GM23338 (cell line): ENCODE measurements around the gene AP1S3. TPM values are rescaled to one million over a fixed set of nuclear protein-coding genes. Genes with fewer than 3 reads are reported as not detected.

ENCODE experiments used
- ATAC-seq: fragments of 200-7000 bp; cut with Tn5 transposase; 3 replicates; pipeline ENCODE4 v1.9.1; 2020
- DNase-seq: peaks from one replicate; pipeline ENCODE4 v3.0.0-alpha.2; 2015; ENCODE audit warnings: low spot score
- H2AFZ ChIP-seq: fragments of 200-600 bp; sonication (generic); 2 replicates; pipeline ENCODE4 v1.8.0; 2016; ENCODE audit warnings: antibody characterized with exemption, mild to moderate bottlenecking, moderate library complexity
- H3F3A ChIP-seq: fragments of 200-600 bp; sonication (generic); replicated peaks from 2 replicates; pipeline ENCODE4 v1.8.0; 2017; ENCODE audit warnings: antibody characterized with exemption, mixed run types, low read depth
- H3K27ac ChIP-seq: fragments of 200-600 bp; sonication (generic); 2 replicates; pipeline ENCODE4 v1.6.1; 2016; ENCODE audit warnings: low read depth
- H3K27me3 ChIP-seq: fragments of 200-600 bp; sonication (generic); 2 replicates; pipeline ENCODE4 v1.8.0; 2016; ENCODE audit warnings: mild to moderate bottlenecking, mixed run types, moderate library complexity; ENCODE audit not compliant: insufficient read depth
- H3K36me3 ChIP-seq: fragments of 200-600 bp; sonication (generic); 2 replicates; pipeline ENCODE4 v1.8.0; 2016; ENCODE audit warnings: mild to moderate bottlenecking; ENCODE audit not compliant: insufficient read depth
- H3K4me1 ChIP-seq: fragments of 200-600 bp; sonication (generic); 2 replicates; pipeline ENCODE4 v1.8.0; 2016; ENCODE audit warnings: mild to moderate bottlenecking, moderate library complexity; ENCODE audit not compliant: insufficient read depth
- H3K4me2 ChIP-seq: fragments of 200-600 bp; sonication (generic); 2 replicates; pipeline ENCODE4 v1.7.1; 2017; ENCODE audit warnings: mixed run types
- H3K4me3 ChIP-seq: fragments of 200-600 bp; sonication (generic); 2 replicates; pipeline ENCODE4 v1.6.1; 2016; ENCODE audit warnings: mixed run types
- H3K79me2 ChIP-seq: fragments of 200-600 bp; sonication (generic); replicated peaks from 2 replicates; pipeline ENCODE4 v1.8.0; 2017; ENCODE audit warnings: mild to moderate bottlenecking; ENCODE audit not compliant: insufficient read depth
- H3K9me2 ChIP-seq: fragments of 200-600 bp; sonication (generic); 2 replicates; pipeline ENCODE4 v1.8.0; 2017; ENCODE audit not compliant: insufficient read depth
- H4K20me1 ChIP-seq: fragments of 200-600 bp; sonication (generic); replicated peaks from 2 replicates; pipeline ENCODE4 v1.8.0; 2017; ENCODE audit warnings: mild to moderate bottlenecking; ENCODE audit not compliant: insufficient read depth
- H3K27ac Mint-ChIP-seq: 2 replicates; pipeline ENCODE4 v1.8.0; 2020; ENCODE audit warnings: inconsistent platforms, mild to moderate bottlenecking, moderate library complexity, mixed read lengths
- H3K27me3 Mint-ChIP-seq: 3 replicates; pipeline ENCODE4 v1.8.0; 2022; ENCODE audit warnings: low read depth, mild to moderate bottlenecking, moderate library complexity, mixed read lengths, inconsistent platforms; ENCODE audit not compliant: insufficient read depth, poor library complexity
- H3K36me3 Mint-ChIP-seq: 3 replicates; pipeline ENCODE4 v1.8.0; 2021; ENCODE audit warnings: low read depth, mild to moderate bottlenecking, inconsistent platforms, moderate library complexity, mixed read lengths
- H3K4me1 Mint-ChIP-seq: 3 replicates; pipeline ENCODE4 v1.8.0; 2020; ENCODE audit warnings: mild to moderate bottlenecking, inconsistent platforms, mixed read lengths
- H3K4me3 Mint-ChIP-seq: 3 replicates; pipeline ENCODE4 v1.8.0; 2021; ENCODE audit warnings: moderate library complexity, mild to moderate bottlenecking, inconsistent platforms, mixed read lengths
- H3K9me3 Mint-ChIP-seq: 3 replicates; pipeline ENCODE4 v1.8.0; 2020; ENCODE audit warnings: moderate library complexity, mild to moderate bottlenecking, inconsistent platforms, mixed read lengths
- CTCF ChIP-seq, 2 experiments: fragments of 200-600 bp in 1 of 2; sonication (generic) in 1 of 2; conservative IDR thresholded peaks; 2 replicates each; pipeline versions ENCODE4 v1.5.1 to v1.6.1; 2016 to 2017; ENCODE audit warnings: antibody characterized with exemption in 2 of 2, low read depth in 2 of 2, mild to moderate bottlenecking in 2 of 2, moderate library complexity in 1 of 2
- ETS1 ChIP-seq: IDR thresholded peaks from 2 replicates; pipeline ENCODE4 v1.6.1; 2016; ENCODE audit warnings: antibody characterized with exemption
- EZH2 ChIP-seq: fragments of 200-600 bp; sonication (generic); IDR thresholded peaks from one replicate; pipeline ENCODE4 v1.8.0; 2017; ENCODE audit warnings: antibody characterized with exemption, mild to moderate bottlenecking, low read depth; ENCODE audit not compliant: unreplicated experiment
- EZH2phosphoT487 ChIP-seq: fragments of 200-600 bp; sonication (generic); IDR thresholded peaks from one replicate; pipeline ENCODE4 v1.8.1; 2018; ENCODE audit warnings: antibody characterized with exemption; ENCODE audit not compliant: unreplicated experiment
- JUNB ChIP-seq: IDR thresholded peaks from one replicate; pipeline ENCODE4 v1.6.1; 2016; ENCODE audit warnings: antibody characterized with exemption; ENCODE audit not compliant: unreplicated experiment
- NANOG ChIP-seq: IDR thresholded peaks from 2 replicates; pipeline ENCODE4 v1.6.1; 2016; ENCODE audit warnings: antibody characterized with exemption, borderline replicate concordance
- STAT1 ChIP-seq: IDR thresholded peaks from one replicate; pipeline ENCODE4 v1.6.1; 2016; ENCODE audit warnings: antibody characterized with exemption; ENCODE audit not compliant: unreplicated experiment
- ZNF331 ChIP-seq: fragments of 250-450 bp; sonication (Bioruptor Pico); IDR thresholded peaks from 2 replicates; pipeline ENCODE4 v1.5.0; 2020; ENCODE audit warnings: low read depth, mild to moderate bottlenecking, moderate library complexity
- polyA plus RNA-seq: library from polyadenylated mRNA; unstranded; fragments of >200 nt; fragmentation: Nextera tagmentation; extraction: Ambion mirVana; gene quantifications from 2 replicates; pipeline ENCODE4 v1.2.1, GENCODE V29; 2016
- total RNA-seq: library from RNA; depleted of rRNA; stranded (reverse); fragments of >200 nt; shearing (Covaris generic); gene quantifications from 2 replicates; pipeline ENCODE4 v1.2.3, GENCODE V29; 2014
- TF ChIP-seq, protein P1 (sequence below): fragments of 250-450 bp; sonication (Bioruptor Pico); IDR thresholded peaks from 2 replicates; pipeline ENCODE4 v1.5.0; 2020; ENCODE audit warnings: mild to moderate bottlenecking, moderate library complexity

AP1S3 gene
- total and polyA plus RNA-seq, 2 experiments from 2014 or later, result 8.8 to 25.5 TPM

- no peak for DNase-seq
- Mint-ChIP-seq H3K27me3 (no peaks in the 10 kb centered on the region), H3K36me3 (peaks cover 76% of the 10 kb centered on the region), H3K4me1 (no peaks in the 10 kb centered on the region; the same call in 2 of the 3 replicates), H3K27ac (no peak overlapping the region), H3K4me3 (no peak overlapping the region), H3K9me3 (no peaks in the 10 kb centered on the region)
- TF ChIP-seq ETS1 (no peak), JUNB (no peak), CTCF (conservative IDR thresholded peaks at IDR 0.05; ENCODE audit: low read depth in 2 of 2) (no peak), STAT1 (no peak), ZNF331 (CRISPR knock-in tag) (no peak), EZH2phosphoT487 (no peak), EZH2 (no peak), NANOG (no peak)
- TF ChIP-seq, protein P1, sequence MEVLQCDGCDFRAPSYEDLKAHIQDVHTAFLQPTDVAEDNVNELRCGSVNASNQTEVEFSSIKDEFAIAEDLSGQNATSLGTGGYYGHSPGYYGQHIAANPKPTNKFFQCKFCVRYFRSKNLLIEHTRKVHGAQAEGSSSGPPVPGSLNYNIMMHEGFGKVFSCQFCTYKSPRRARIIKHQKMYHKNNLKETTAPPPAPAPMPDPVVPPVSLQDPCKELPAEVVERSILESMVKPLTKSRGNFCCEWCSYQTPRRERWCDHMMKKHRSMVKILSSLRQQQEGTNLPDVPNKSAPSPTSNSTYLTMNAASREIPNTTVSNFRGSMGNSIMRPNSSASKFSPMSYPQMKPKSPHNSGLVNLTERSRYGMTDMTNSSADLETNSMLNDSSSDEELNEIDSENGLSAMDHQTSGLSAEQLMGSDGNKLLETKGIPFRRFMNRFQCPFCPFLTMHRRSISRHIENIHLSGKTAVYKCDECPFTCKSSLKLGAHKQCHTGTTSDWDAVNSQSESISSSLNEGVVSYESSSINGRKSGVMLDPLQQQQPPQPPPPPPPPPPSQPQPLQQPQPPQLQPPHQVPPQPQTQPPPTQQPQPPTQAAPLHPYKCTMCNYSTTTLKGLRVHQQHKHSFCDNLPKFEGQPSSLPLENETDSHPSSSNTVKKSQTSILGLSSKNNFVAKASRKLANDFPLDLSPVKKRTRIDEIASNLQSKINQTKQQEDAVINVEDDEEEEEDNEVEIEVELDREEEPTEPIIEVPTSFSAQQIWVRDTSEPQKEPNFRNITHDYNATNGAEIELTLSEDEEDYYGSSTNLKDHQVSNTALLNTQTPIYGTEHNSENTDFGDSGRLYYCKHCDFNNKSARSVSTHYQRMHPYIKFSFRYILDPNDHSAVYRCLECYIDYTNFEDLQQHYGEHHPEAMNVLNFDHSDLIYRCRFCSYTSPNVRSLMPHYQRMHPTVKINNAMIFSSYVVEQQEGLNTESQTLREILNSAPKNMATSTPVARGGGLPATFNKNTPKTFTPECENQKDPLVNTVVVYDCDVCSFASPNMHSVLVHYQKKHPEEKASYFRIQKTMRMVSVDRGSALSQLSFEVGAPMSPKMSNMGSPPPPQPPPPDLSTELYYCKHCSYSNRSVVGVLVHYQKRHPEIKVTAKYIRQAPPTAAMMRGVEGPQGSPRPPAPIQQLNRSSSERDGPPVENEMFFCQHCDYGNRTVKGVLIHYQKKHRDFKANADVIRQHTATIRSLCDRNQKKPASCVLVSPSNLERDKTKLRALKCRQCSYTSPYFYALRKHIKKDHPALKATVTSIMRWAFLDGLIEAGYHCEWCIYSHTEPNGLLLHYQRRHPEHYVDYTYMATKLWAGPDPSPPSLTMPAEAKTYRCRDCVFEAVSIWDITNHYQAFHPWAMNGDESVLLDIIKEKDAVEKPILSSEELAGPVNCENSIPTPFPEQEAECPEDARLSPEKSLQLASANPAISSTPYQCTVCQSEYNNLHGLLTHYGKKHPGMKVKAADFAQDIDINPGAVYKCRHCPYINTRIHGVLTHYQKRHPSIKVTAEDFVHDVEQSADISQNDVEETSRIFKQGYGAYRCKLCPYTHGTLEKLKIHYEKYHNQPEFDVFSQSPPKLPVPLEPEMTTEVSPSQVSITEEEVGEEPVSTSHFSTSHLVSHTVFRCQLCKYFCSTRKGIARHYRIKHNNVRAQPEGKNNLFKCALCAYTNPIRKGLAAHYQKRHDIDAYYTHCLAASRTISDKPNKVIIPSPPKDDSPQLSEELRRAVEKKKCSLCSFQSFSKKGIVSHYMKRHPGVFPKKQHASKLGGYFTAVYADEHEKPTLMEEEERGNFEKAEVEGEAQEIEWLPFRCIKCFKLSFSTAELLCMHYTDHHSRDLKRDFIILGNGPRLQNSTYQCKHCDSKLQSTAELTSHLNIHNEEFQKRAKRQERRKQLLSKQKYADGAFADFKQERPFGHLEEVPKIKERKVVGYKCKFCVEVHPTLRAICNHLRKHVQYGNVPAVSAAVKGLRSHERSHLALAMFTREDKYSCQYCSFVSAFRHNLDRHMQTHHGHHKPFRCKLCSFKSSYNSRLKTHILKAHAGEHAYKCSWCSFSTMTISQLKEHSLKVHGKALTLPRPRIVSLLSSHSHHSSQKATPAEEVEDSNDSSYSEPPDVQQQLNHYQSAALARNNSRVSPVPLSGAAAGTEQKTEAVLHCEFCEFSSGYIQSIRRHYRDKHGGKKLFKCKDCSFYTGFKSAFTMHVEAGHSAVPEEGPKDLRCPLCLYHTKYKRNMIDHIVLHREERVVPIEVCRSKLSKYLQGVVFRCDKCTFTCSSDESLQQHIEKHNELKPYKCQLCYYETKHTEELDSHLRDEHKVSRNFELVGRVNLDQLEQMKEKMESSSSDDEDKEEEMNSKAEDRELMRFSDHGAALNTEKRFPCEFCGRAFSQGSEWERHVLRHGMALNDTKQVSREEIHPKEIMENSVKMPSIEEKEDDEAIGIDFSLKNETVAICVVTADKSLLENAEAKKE (CRISPR knock-in tag), result no peak
- H3K4me3 ChIP-seq, result no peak overlapping the region
- H3K4me2 ChIP-seq, result no peak overlapping the region
- no peak overlapping the region for H2AFZ ChIP-seq
- H3K36me3 ChIP-seq, result peaks cover 40% of the 10 kb centered on the region
- H4K20me1 ChIP-seq, result no peaks in the 10 kb centered on the region; the same call in none of the 2 replicates
- H3K27me3 ChIP-seq, result no peaks in the 10 kb centered on the region
- no peak for ATAC-seq
- H3K27ac ChIP-seq, result no peak overlapping the region
- H3F3A ChIP-seq, result no peaks in the 10 kb centered on the region; the same call in 1 of the 2 replicates
- H3K9me2 ChIP-seq, result no peaks in the 10 kb centered on the region
- H3K4me1 ChIP-seq, result no peaks in the 10 kb centered on the region
- no peaks in the 10 kb centered on the region for H3K79me2 ChIP-seq
These were observed 45.3 kb upstream of the AP1S3 start for GRCh38 chr2:223882715-223883114.
